Neural progenitor cell (in vitro differentiated cells): ENCODE data around the gene CSAD. TPM values are rescaled to one million over a fixed set of nuclear protein-coding genes. Genes with fewer than 3 reads are reported as not detected.
A peak's percentile ranks its signal among the peaks of the same experiment; 100 is the strongest.

Source experiments
- DNase-seq: peaks from one replicate; pipeline ENCODE4 v3.0.0-alpha.2; 2016; ENCODE audit warnings: low spot score
- H2AFZ ChIP-seq: fragments of 200-600 bp; sonication (generic); replicated peaks from 2 replicates; pipeline ENCODE4 v1.6.1; 2016; ENCODE audit warnings: antibody characterized with exemption
- H3F3A ChIP-seq: fragments of 200-600 bp; sonication (generic); 2 replicates; pipeline ENCODE4 v1.6.1; 2016; ENCODE audit warnings: antibody characterized with exemption, low read depth
- H3K27ac ChIP-seq: fragments of 200-600 bp; sonication (generic); 2 replicates; pipeline ENCODE4 v1.5.1; 2016; ENCODE audit warnings: mild to moderate bottlenecking
- H3K27me3 ChIP-seq: fragments of 200-600 bp; sonication (generic); 2 replicates; pipeline ENCODE4 v1.6.1; 2016; ENCODE audit warnings: mild to moderate bottlenecking, moderate library complexity
- H3K36me3 ChIP-seq: fragments of 200-600 bp; sonication (generic); 2 replicates; pipeline ENCODE4 v1.5.1; 2016
- H3K4me1 ChIP-seq: fragments of 200-600 bp; sonication (generic); 2 replicates; pipeline ENCODE4 v1.6.1; 2016; ENCODE audit warnings: mixed run types
- H3K4me2 ChIP-seq: fragments of 200-600 bp; sonication (generic); 2 replicates; pipeline ENCODE4 v1.6.1; 2016
- H3K4me3 ChIP-seq: fragments of 200-600 bp; sonication (generic); 2 replicates; pipeline ENCODE4 v1.5.1; 2016
- H3K79me2 ChIP-seq: fragments of 200-600 bp; sonication (generic); 2 replicates; pipeline ENCODE4 v1.6.1; 2016; ENCODE audit warnings: low read depth
- H3K9ac ChIP-seq: fragments of 200-600 bp; sonication (generic); 2 replicates; pipeline ENCODE4 v1.6.1; 2016
- H3K9me3 ChIP-seq: fragments of 200-600 bp; sonication (generic); 2 replicates; pipeline ENCODE4 v1.5.1; 2016; ENCODE audit warnings: low read depth
- H4K20me1 ChIP-seq: fragments of 200-600 bp; sonication (generic); 2 replicates; pipeline ENCODE4 v1.6.1; 2016; ENCODE audit warnings: low read depth
- H3K27ac Mint-ChIP-seq: 3 replicates; pipeline ENCODE4 v1.8.0; 2021; ENCODE audit warnings: mixed read lengths
- H3K27me3 Mint-ChIP-seq: 2 replicates; pipeline ENCODE4 v1.8.0; 2022; ENCODE audit warnings: low read depth, mild to moderate bottlenecking, inconsistent platforms, moderate library complexity, mixed read lengths; ENCODE audit not compliant: insufficient read depth
- H3K36me3 Mint-ChIP-seq: 3 replicates; pipeline ENCODE4 v1.8.0; 2021; ENCODE audit warnings: mixed read lengths
- H3K4me1 Mint-ChIP-seq: 3 replicates; pipeline ENCODE4 v1.8.0; 2021; ENCODE audit warnings: mixed read lengths
- H3K4me3 Mint-ChIP-seq: 3 replicates; pipeline ENCODE4 v1.8.0; 2021; ENCODE audit warnings: mild to moderate bottlenecking, moderate library complexity, mixed read lengths
- H3K9me3 Mint-ChIP-seq: 3 replicates; pipeline ENCODE4 v1.8.0; 2020; ENCODE audit warnings: mixed read lengths
- CTCF ChIP-seq: fragments of 200-600 bp; sonication (generic); IDR thresholded peaks from 2 replicates; pipeline ENCODE4 v1.5.1; 2017; ENCODE audit warnings: antibody characterized with exemption, mild to moderate bottlenecking
- EZH2 ChIP-seq: fragments of 200-600 bp; sonication (generic); IDR thresholded peaks from 2 replicates; pipeline ENCODE4 v1.6.1; 2017; ENCODE audit warnings: antibody characterized with exemption, mild to moderate bottlenecking, moderate library complexity
- EZH2phosphoT487 ChIP-seq: fragments of 200-600 bp; sonication (generic); IDR thresholded peaks from 2 replicates; pipeline ENCODE4 v1.6.1; 2017; ENCODE audit warnings: antibody characterized with exemption
- total RNA-seq: library from RNA; depleted of rRNA; stranded (reverse); fragments of >200 nt; gene quantifications from 2 replicates; pipeline ENCODE4 v1.2.3, GENCODE V29; 2015; ENCODE audit warnings: low replicate concordance

Gene CSAD
- total RNA-seq, 1 donor from 2014 or later, result 26.9 TPM

GRCh38 chr12:53124352-53124723, 56.4 kb downstream of the CSAD start:
- H3K4me2 ChIP-seq, result no peak overlapping the region
- no peaks in the 10 kb centered on the region for H4K20me1 ChIP-seq
- H3K4me1 Mint-ChIP-seq, result peaks cover 11% of the 10 kb centered on the region
- no peaks in the 10 kb centered on the region for H3K79me2 ChIP-seq
- H3K27me3 Mint-ChIP-seq, result peaks cover 16% of the 10 kb centered on the region
- H3K36me3 ChIP-seq, result no peaks in the 10 kb centered on the region
- peaks cover 8% of the 10 kb centered on the region for H3K9me3 Mint-ChIP-seq
- H3F3A ChIP-seq, result no peaks in the 10 kb centered on the region
- no peak overlapping the region for H3K27ac Mint-ChIP-seq
- H3K4me1 ChIP-seq, result no peaks in the 10 kb centered on the region
- no peak overlapping the region for H3K4me3 Mint-ChIP-seq
- peaks cover 5% of the 10 kb centered on the region for H3K36me3 Mint-ChIP-seq
- H3K27ac ChIP-seq, result no peak overlapping the region
- TF ChIP-seq EZH2 (no peak), EZH2phosphoT487 (no peak), CTCF (no peak)
- H2AFZ ChIP-seq, result no peak overlapping the region
- no peak overlapping the region for H3K4me3 ChIP-seq
- no peak for DNase-seq
- H3K9ac ChIP-seq, result no peak overlapping the region
- no peaks in the 10 kb centered on the region for H3K9me3 ChIP-seq
- peaks cover 46% of the 10 kb centered on the region for H3K27me3 ChIP-seq

- Histone ChIP-seq H3K27me3 (peaks cover 42% of the 10 kb centered on the region), H4K20me1 (no peaks in the 10 kb centered on the region), H3K4me2 (no peak overlapping the region), H3K79me2 (no peaks in the 10 kb centered on the region), H2AFZ (no peak overlapping the region), H3K9ac (no peak overlapping the region), H3K4me3 (no peak overlapping the region), H3K36me3 (no peaks in the 10 kb centered on the region), H3F3A (no peaks in the 10 kb centered on the region), H3K27ac (no peak overlapping the region), H3K4me1 (no peaks in the 10 kb centered on the region), H3K9me3 (no peaks in the 10 kb centered on the region)
- peaks cover 11% of the 10 kb centered on the region for H3K4me1 Mint-ChIP-seq
- peaks cover 5% of the 10 kb centered on the region for H3K36me3 Mint-ChIP-seq
- DNase-seq, result no peak
- H3K9me3 Mint-ChIP-seq, result peaks cover 8% of the 10 kb centered on the region
- peaks cover 13% of the 10 kb centered on the region for H3K27me3 Mint-ChIP-seq
- peak overlapping the region; percentile 56 for H3K4me3 Mint-ChIP-seq
- peak overlapping the region; percentile 66 for H3K27ac Mint-ChIP-seq
- TF ChIP-seq CTCF (no peak), EZH2phosphoT487 (no peak), EZH2 (no peak)
Measured at GRCh38 chr12:53123578-53124351, 57.0 kb downstream of the CSAD start.

GRCh38 chr12:53122961-53123468, 57.7 kb downstream of the CSAD start:
- Mint-ChIP-seq H3K4me1 (peaks cover 11% of the 10 kb centered on the region), H3K4me3 (peak overlapping the region; percentile 46), H3K36me3 (peaks cover 5% of the 10 kb centered on the region), H3K9me3 (peaks cover 8% of the 10 kb centered on the region), H3K27me3 (peaks cover 13% of the 10 kb centered on the region), H3K27ac (no peak overlapping the region)
- peaks cover 34% of the 10 kb centered on the region for H3K27me3 ChIP-seq
- H4K20me1 ChIP-seq, result no peaks in the 10 kb centered on the region
- no peak overlapping the region for H3K4me3 ChIP-seq
- no peak overlapping the region for H3K9ac ChIP-seq
- no peak overlapping the region for H3K4me2 ChIP-seq
- H3K9me3 ChIP-seq, result no peaks in the 10 kb centered on the region
- H3K4me1 ChIP-seq, result no peaks in the 10 kb centered on the region
- DNase-seq, result no peak
- H3K27ac ChIP-seq, result no peak overlapping the region
- no peaks in the 10 kb centered on the region for H3K36me3 ChIP-seq
- no peak overlapping the region for H2AFZ ChIP-seq
- H3F3A ChIP-seq, result no peaks in the 10 kb centered on the region
- H3K79me2 ChIP-seq, result no peaks in the 10 kb centered on the region
- no peak for TF ChIP-seq EZH2
- TF ChIP-seq CTCF, result no peak
- no peak for TF ChIP-seq EZH2phosphoT487
